Left ventricle myocardium inferior (tissue), 1 donor: Measurements from ENCODE around the gene KLF7. TPM values are rescaled to one million over a fixed set of nuclear protein-coding genes. Genes with fewer than 3 reads are reported as not detected.

Experiments
- DNase-seq: peaks from one replicate; pipeline ENCODE4 v3.0.0-alpha.2; 2020
- H3K27ac ChIP-seq: fragments of 200-600 bp; replicated peaks from 2 replicates; pipeline ENCODE4 v1.8.0; 2021
- H3K27me3 ChIP-seq: fragments of 200-600 bp; 2 replicates; pipeline ENCODE4 v1.8.0; 2021; ENCODE audit warnings: low read depth
- H3K36me3 ChIP-seq: fragments of 200-600 bp; 2 replicates; pipeline ENCODE4 v1.8.0; 2021
- H3K4me1 ChIP-seq: fragments of 200-600 bp; 2 replicates; pipeline ENCODE4 v1.8.0; 2021
- H3K4me3 ChIP-seq: fragments of 200-600 bp; 2 replicates; pipeline ENCODE4 v1.8.0; 2021; ENCODE audit warnings: mild to moderate bottlenecking, moderate library complexity
- H3K9me3 ChIP-seq: fragments of 200-600 bp; replicated peaks from 2 replicates; pipeline ENCODE4 v1.8.0; 2021
- intact Hi-C: fragments of 100-400 bp; cut with micrococcal nuclease; formaldehyde crosslinking; loops from one replicate; pipeline ENCODE4 v1.11.0; 2022
- total RNA-seq: library from RNA; stranded (reverse); fragmentation: NEBNext Ultra II Directional; extraction: Animal tissue kit (Norgen Biotek cat#: 25700); gene quantifications from one replicate; pipeline ENCODE4 v1.2.1, GENCODE V29; 2021
- TF ChIP-seq, protein P1 (sequence below): fragments of 200-600 bp; IDR thresholded peaks from 2 replicates; pipeline ENCODE4 v1.8.0; 2021; ENCODE audit warnings: antibody characterized with exemption, mild to moderate bottlenecking, borderline replicate concordance
- donor health status: DM: no; HTN: yes; CAD: no; lungs with severe emphysema.

Gene KLF7
- total RNA-seq, 1 donor from 2014 or later, result 24.2 TPM

GRCh38 chr2:207088839-207089238 lies 76.9 kb downstream of the KLF7 start:
- no peak for DNase-seq
- TF ChIP-seq, protein P1, sequence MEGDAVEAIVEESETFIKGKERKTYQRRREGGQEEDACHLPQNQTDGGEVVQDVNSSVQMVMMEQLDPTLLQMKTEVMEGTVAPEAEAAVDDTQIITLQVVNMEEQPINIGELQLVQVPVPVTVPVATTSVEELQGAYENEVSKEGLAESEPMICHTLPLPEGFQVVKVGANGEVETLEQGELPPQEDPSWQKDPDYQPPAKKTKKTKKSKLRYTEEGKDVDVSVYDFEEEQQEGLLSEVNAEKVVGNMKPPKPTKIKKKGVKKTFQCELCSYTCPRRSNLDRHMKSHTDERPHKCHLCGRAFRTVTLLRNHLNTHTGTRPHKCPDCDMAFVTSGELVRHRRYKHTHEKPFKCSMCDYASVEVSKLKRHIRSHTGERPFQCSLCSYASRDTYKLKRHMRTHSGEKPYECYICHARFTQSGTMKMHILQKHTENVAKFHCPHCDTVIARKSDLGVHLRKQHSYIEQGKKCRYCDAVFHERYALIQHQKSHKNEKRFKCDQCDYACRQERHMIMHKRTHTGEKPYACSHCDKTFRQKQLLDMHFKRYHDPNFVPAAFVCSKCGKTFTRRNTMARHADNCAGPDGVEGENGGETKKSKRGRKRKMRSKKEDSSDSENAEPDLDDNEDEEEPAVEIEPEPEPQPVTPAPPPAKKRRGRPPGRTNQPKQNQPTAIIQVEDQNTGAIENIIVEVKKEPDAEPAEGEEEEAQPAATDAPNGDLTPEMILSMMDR, result no peak
- no peaks in the 10 kb centered on the region for H3K9me3 ChIP-seq
- intact Hi-C loops, result loop anchor here (10.0 kb wide), 1 partner anchor 66 kb away; no protein-coding TSS in a partner anchor
- no peak overlapping the region for H3K4me3 ChIP-seq
- peak overlapping the region; percentile 87 for H3K27ac ChIP-seq
- H3K4me1 ChIP-seq, result peaks cover 99% of the 10 kb centered on the region
- peaks cover 26% of the 10 kb centered on the region for H3K36me3 ChIP-seq
- no peaks in the 10 kb centered on the region for H3K27me3 ChIP-seq

- H3K27ac ChIP-seq, result peak overlapping the region; percentile 87
- TF ChIP-seq, protein P1, result no peak
- no peak for DNase-seq
- no peak overlapping the region for H3K4me3 ChIP-seq
- no peaks in the 10 kb centered on the region for H3K27me3 ChIP-seq
- peaks cover 32% of the 10 kb centered on the region for H3K36me3 ChIP-seq
- no peaks in the 10 kb centered on the region for H3K9me3 ChIP-seq
- H3K4me1 ChIP-seq, result peaks cover 99% of the 10 kb centered on the region
- intact Hi-C loops, result loop anchor here (10.0 kb wide), 1 partner anchor 67 kb away; no protein-coding TSS in a partner anchor
These were observed 77.5 kb downstream of the KLF7 start for GRCh38 chr2:207088276-207088675.

- TF ChIP-seq, protein P1, result no peak
- H3K36me3 ChIP-seq, result peaks cover 32% of the 10 kb centered on the region
- H3K27me3 ChIP-seq, result no peaks in the 10 kb centered on the region
- H3K4me3 ChIP-seq, result no peak overlapping the region
- DNase-seq, result no peak
- peaks cover 98% of the 10 kb centered on the region for H3K4me1 ChIP-seq
- intact Hi-C loops, result loop anchor here (10.0 kb wide), 1 partner anchor 68 kb away; no protein-coding TSS in a partner anchor
- no peaks in the 10 kb centered on the region for H3K9me3 ChIP-seq
- H3K27ac ChIP-seq, result peak overlapping the region; percentile 87
These were observed 78.5 kb downstream of the KLF7 start for GRCh38 chr2:207087046-207087902.

DNA sequence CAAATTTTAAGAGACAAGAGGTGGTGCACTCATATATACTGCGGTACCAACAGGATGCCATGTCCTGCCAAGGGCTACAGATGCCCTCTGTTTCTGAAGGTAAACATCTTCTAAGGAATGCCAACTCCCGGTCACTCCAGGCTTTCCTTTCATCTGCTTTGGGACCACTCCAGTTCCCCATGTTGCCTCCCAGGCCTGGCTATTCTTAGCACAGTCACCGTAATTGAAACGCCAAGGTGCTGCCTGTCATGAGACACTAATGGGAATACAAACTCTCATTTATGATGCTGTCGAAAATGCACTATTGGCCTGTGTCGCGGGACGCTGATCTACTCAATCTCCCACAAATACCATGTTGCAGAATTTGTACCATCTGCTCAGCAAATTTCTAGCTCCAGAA lies 79.6 kb downstream of the KLF7 start:
- Histone ChIP-seq H3K27me3 (no peaks in the 10 kb centered on the region), H3K4me3 (no peak overlapping the region), H3K27ac (peak overlapping the region; percentile 87), H3K9me3 (no peaks in the 10 kb centered on the region), H3K36me3 (peaks cover 43% of the 10 kb centered on the region), H3K4me1 (peaks cover 93% of the 10 kb centered on the region)
- no peak for DNase-seq
- intact Hi-C loops, result loop anchor here (10.0 kb wide), 1 partner anchor 69 kb away; no protein-coding TSS in a partner anchor
- TF ChIP-seq, protein P1, result no peak

GRCh38 chr2:207085110-207085509 lies 80.6 kb downstream of the KLF7 start:
- H3K27ac ChIP-seq, result peak overlapping the region; percentile 87
- no peaks in the 10 kb centered on the region for H3K9me3 ChIP-seq
- no peaks in the 10 kb centered on the region for H3K27me3 ChIP-seq
- peaks cover 83% of the 10 kb centered on the region for H3K4me1 ChIP-seq
- DNase-seq, result no peak
- peaks cover 54% of the 10 kb centered on the region for H3K36me3 ChIP-seq
- TF ChIP-seq, protein P1, result no peak
- intact Hi-C loops, result loop anchor here (10.0 kb wide), 1 partner anchor 70 kb away; no protein-coding TSS in a partner anchor
- no peak overlapping the region for H3K4me3 ChIP-seq
